GM23338 (cell line): ENCODE data around the gene EIF1AX. TPM values are rescaled to one million over a fixed set of nuclear protein-coding genes. Genes with fewer than 3 reads are reported as not detected.

Experiments
- ATAC-seq: fragments of 200-7000 bp; cut with Tn5 transposase; 3 replicates; pipeline ENCODE4 v1.9.1; 2020
- DNase-seq: peaks from one replicate; pipeline ENCODE4 v3.0.0-alpha.2; 2015; ENCODE audit warnings: low spot score
- H2AFZ ChIP-seq: fragments of 200-600 bp; sonication (generic); 2 replicates; pipeline ENCODE4 v1.8.0; 2016; ENCODE audit warnings: antibody characterized with exemption, mild to moderate bottlenecking, moderate library complexity
- H3F3A ChIP-seq: fragments of 200-600 bp; sonication (generic); replicated peaks from 2 replicates; pipeline ENCODE4 v1.8.0; 2017; ENCODE audit warnings: antibody characterized with exemption, mixed run types, low read depth
- H3K27ac ChIP-seq: fragments of 200-600 bp; sonication (generic); 2 replicates; pipeline ENCODE4 v1.6.1; 2016; ENCODE audit warnings: low read depth
- H3K27me3 ChIP-seq: fragments of 200-600 bp; sonication (generic); 2 replicates; pipeline ENCODE4 v1.8.0; 2016; ENCODE audit warnings: mild to moderate bottlenecking, mixed run types, moderate library complexity; ENCODE audit not compliant: insufficient read depth
- H3K36me3 ChIP-seq: fragments of 200-600 bp; sonication (generic); 2 replicates; pipeline ENCODE4 v1.8.0; 2016; ENCODE audit warnings: mild to moderate bottlenecking; ENCODE audit not compliant: insufficient read depth
- H3K4me1 ChIP-seq: fragments of 200-600 bp; sonication (generic); 2 replicates; pipeline ENCODE4 v1.8.0; 2016; ENCODE audit warnings: mild to moderate bottlenecking, moderate library complexity; ENCODE audit not compliant: insufficient read depth
- H3K4me2 ChIP-seq: fragments of 200-600 bp; sonication (generic); 2 replicates; pipeline ENCODE4 v1.7.1; 2017; ENCODE audit warnings: mixed run types
- H3K4me3 ChIP-seq: fragments of 200-600 bp; sonication (generic); 2 replicates; pipeline ENCODE4 v1.6.1; 2016; ENCODE audit warnings: mixed run types
- H3K79me2 ChIP-seq: fragments of 200-600 bp; sonication (generic); replicated peaks from 2 replicates; pipeline ENCODE4 v1.8.0; 2017; ENCODE audit warnings: mild to moderate bottlenecking; ENCODE audit not compliant: insufficient read depth
- H3K9me2 ChIP-seq: fragments of 200-600 bp; sonication (generic); 2 replicates; pipeline ENCODE4 v1.8.0; 2017; ENCODE audit not compliant: insufficient read depth
- H4K20me1 ChIP-seq: fragments of 200-600 bp; sonication (generic); replicated peaks from 2 replicates; pipeline ENCODE4 v1.8.0; 2017; ENCODE audit warnings: mild to moderate bottlenecking; ENCODE audit not compliant: insufficient read depth
- H3K27ac Mint-ChIP-seq: 2 replicates; pipeline ENCODE4 v1.8.0; 2020; ENCODE audit warnings: inconsistent platforms, mild to moderate bottlenecking, moderate library complexity, mixed read lengths
- H3K27me3 Mint-ChIP-seq: 3 replicates; pipeline ENCODE4 v1.8.0; 2022; ENCODE audit warnings: low read depth, mild to moderate bottlenecking, moderate library complexity, mixed read lengths, inconsistent platforms; ENCODE audit not compliant: insufficient read depth, poor library complexity
- H3K36me3 Mint-ChIP-seq: 3 replicates; pipeline ENCODE4 v1.8.0; 2021; ENCODE audit warnings: low read depth, mild to moderate bottlenecking, inconsistent platforms, moderate library complexity, mixed read lengths
- H3K4me1 Mint-ChIP-seq: 3 replicates; pipeline ENCODE4 v1.8.0; 2020; ENCODE audit warnings: mild to moderate bottlenecking, inconsistent platforms, mixed read lengths
- H3K4me3 Mint-ChIP-seq: 3 replicates; pipeline ENCODE4 v1.8.0; 2021; ENCODE audit warnings: moderate library complexity, mild to moderate bottlenecking, inconsistent platforms, mixed read lengths
- H3K9me3 Mint-ChIP-seq: 3 replicates; pipeline ENCODE4 v1.8.0; 2020; ENCODE audit warnings: moderate library complexity, mild to moderate bottlenecking, inconsistent platforms, mixed read lengths
- NANOG ChIP-seq: IDR thresholded peaks from 2 replicates; pipeline ENCODE4 v1.6.1; 2016; ENCODE audit warnings: antibody characterized with exemption, borderline replicate concordance
- polyA plus RNA-seq: library from polyadenylated mRNA; unstranded; fragments of >200 nt; fragmentation: Nextera tagmentation; extraction: Ambion mirVana; gene quantifications from 2 replicates; pipeline ENCODE4 v1.2.1, GENCODE V29; 2016
- small RNA-seq: library from RNA; depleted of rRNA; stranded (forward); fragments of <200 nt; gene quantifications from one replicate; pipeline ENCODE3, GENCODE V24; 2014; ENCODE audit warnings: low replicate concordance
- total RNA-seq: library from RNA; depleted of rRNA; stranded (reverse); fragments of >200 nt; shearing (Covaris generic); gene quantifications from 2 replicates; pipeline ENCODE4 v1.2.3, GENCODE V29; 2014; rRNA removed
- TF ChIP-seq, protein P1 (sequence below): IDR thresholded peaks from one replicate; pipeline ENCODE4 v1.6.1; 2018; ENCODE audit warnings: antibody characterized with exemption; ENCODE audit not compliant: unreplicated experiment

The EIF1AX gene
- total and polyA plus RNA-seq, 2 experiments from 2014 or later = 107 to 321 TPM

DNA sequence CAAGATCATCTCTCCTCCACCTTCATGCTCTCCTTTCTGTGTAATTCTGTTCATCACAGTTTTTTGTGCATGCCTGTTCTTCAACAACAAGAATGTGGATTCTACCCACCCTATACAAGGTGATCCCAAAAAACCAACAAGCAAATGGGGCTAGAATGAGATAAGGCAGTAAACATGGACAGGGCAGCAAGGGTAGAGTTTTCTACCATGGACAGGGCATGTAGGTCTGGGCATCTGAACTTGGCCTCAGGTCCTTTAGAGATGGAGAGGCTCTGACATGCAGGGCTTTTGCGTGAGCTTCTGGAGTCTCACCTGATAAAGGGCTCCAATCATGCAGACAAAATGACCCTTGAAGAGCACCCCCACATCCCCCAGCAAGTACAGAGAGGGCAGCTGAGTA, 61.4 kb downstream of the EIF1AX start:
- Mint-ChIP-seq H3K36me3 (no peaks in the 10 kb centered on the region), H3K9me3 (no peaks in the 10 kb centered on the region), H3K27me3 (peaks cover 3% of the 10 kb centered on the region), H3K4me1 (no peaks in the 10 kb centered on the region), H3K27ac (no peak overlapping the region), H3K4me3 (no peak overlapping the region)
- H3F3A ChIP-seq = no peaks in the 10 kb centered on the region
- no peaks in the 10 kb centered on the region for H4K20me1 ChIP-seq
- H2AFZ ChIP-seq = no peak overlapping the region
- DNase-seq (no peak), ATAC-seq (no peak)
- no peaks in the 10 kb centered on the region for H3K4me1 ChIP-seq
- H3K27me3 ChIP-seq = no peaks in the 10 kb centered on the region
- TF ChIP-seq NANOG = no peak
- TF ChIP-seq, protein P1, sequence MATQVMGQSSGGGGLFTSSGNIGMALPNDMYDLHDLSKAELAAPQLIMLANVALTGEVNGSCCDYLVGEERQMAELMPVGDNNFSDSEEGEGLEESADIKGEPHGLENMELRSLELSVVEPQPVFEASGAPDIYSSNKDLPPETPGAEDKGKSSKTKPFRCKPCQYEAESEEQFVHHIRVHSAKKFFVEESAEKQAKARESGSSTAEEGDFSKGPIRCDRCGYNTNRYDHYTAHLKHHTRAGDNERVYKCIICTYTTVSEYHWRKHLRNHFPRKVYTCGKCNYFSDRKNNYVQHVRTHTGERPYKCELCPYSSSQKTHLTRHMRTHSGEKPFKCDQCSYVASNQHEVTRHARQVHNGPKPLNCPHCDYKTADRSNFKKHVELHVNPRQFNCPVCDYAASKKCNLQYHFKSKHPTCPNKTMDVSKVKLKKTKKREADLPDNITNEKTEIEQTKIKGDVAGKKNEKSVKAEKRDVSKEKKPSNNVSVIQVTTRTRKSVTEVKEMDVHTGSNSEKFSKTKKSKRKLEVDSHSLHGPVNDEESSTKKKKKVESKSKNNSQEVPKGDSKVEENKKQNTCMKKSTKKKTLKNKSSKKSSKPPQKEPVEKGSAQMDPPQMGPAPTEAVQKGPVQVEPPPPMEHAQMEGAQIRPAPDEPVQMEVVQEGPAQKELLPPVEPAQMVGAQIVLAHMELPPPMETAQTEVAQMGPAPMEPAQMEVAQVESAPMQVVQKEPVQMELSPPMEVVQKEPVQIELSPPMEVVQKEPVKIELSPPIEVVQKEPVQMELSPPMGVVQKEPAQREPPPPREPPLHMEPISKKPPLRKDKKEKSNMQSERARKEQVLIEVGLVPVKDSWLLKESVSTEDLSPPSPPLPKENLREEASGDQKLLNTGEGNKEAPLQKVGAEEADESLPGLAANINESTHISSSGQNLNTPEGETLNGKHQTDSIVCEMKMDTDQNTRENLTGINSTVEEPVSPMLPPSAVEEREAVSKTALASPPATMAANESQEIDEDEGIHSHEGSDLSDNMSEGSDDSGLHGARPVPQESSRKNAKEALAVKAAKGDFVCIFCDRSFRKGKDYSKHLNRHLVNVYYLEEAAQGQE = peak; percentile 35
- H3K9me2 ChIP-seq = no peaks in the 10 kb centered on the region
- no peak overlapping the region for H3K4me3 ChIP-seq
- no peaks in the 10 kb centered on the region for H3K79me2 ChIP-seq
- no peak overlapping the region for H3K27ac ChIP-seq
- no peak overlapping the region for H3K4me2 ChIP-seq
- H3K36me3 ChIP-seq = no peaks in the 10 kb centered on the region

Small RNAs within 50 kb of the gene (small RNA-seq; reads per million reads assigned to genes)
- 10.1 reads per million, percentile 96 among the genes with 10 or more reads in this experiment for gene RF00493
- not detected for gene RF00494

Other genes with a start within 250 kb of the EIF1AX start
- gene BCLAF3, start 150.8 kb downstream of the EIF1AX start, total RNA-seq = 9.2 and 9.3 TPM in 2 replicates
- 6.5 and 7.5 TPM in 2 replicates for gene BCLAF3, start 150.8 kb downstream of the EIF1AX start, polyA plus RNA-seq
- gene MAP7D2, start 24.9 kb downstream of the EIF1AX start, total RNA-seq = 0.90 and 0.97 TPM in 2 replicates
- gene MAP7D2, start 24.9 kb downstream of the EIF1AX start, polyA plus RNA-seq = 1.5 and 1.6 TPM in 2 replicates
- gene RPS6KA3, start 125.1 kb upstream of the EIF1AX start, total RNA-seq = 10.3 and 12.2 TPM in 2 replicates
- 3.2 and 3.3 TPM in 2 replicates for gene RPS6KA3, start 125.1 kb upstream of the EIF1AX start, polyA plus RNA-seq